Testis (tissue), 3 donors: ENCODE measurements around the gene KCNIP3. TPM values are rescaled to one million over a fixed set of nuclear protein-coding genes. Genes with fewer than 3 reads are reported as not detected.
"Not testable (repeated sequence)": the region's sequence is repeated elsewhere in the genome, so short reads cannot be mapped to it uniquely, and the experiment has no call there.

Experiments used
- DNase-seq: peaks from one replicate; pipeline ENCODE4 v3.0.0-alpha.2; 2019
- H3K27ac ChIP-seq, 2 donors: fragments of 200-600 bp; sonication (generic); one replicate each; pipeline ENCODE4 v1.5.1; 2019
- H3K27me3 ChIP-seq: fragments of 200-600 bp; sonication (generic); one replicate; pipeline ENCODE4 v1.5.1; 2019
- H3K36me3 ChIP-seq: fragments of 200-600 bp; sonication (generic); one replicate; pipeline ENCODE4 v1.5.1; 2017; ENCODE audit warnings: low read depth; ENCODE audit errors: missing control alignments
- H3K4me1 ChIP-seq: fragments of 200-600 bp; sonication (generic); one replicate; pipeline ENCODE4 v1.5.1; 2019
- H3K4me3 ChIP-seq, 2 donors: fragments of 200-600 bp; sonication (generic); one replicate each; pipeline ENCODE4 v1.5.1; 2017 to 2019
- H3K9me3 ChIP-seq: fragments of 200-600 bp; sonication (generic); one replicate; pipeline ENCODE4 v1.5.1; 2017
- POLR2A ChIP-seq: fragments of 450-650 bp; IDR thresholded peaks from one replicate; pipeline ENCODE4 v1.6.1; 2017; ENCODE audit warnings: antibody characterized with exemption, mild to moderate bottlenecking, moderate library complexity
- WGBS, 2 donors: methylation state at CpG; one replicate each; pipeline ENCODE4 v1.1.5; 2018; 5-methylcytosine and 5-hydroxymethylcytosine counted together
- intact Hi-C: fragments of 100-400 bp; cut with DNase I; formaldehyde crosslinking; loops from one replicate; pipeline ENCODE4 v1.15.1; 2023; ENCODE audit warnings: low total_unique reads
- polyA plus RNA-seq: library from polyadenylated mRNA; stranded (reverse); fragments of 350-450 nt; fragmentation: Illumina TruSeq; extraction: RNeasy Lipid Tissue Mini Kit (QIAGEN cat#74804); gene quantifications from one replicate; pipeline ENCODE4 v1.2.3, GENCODE V29; 2014; ENCODE audit warnings: low read depth, low replicate concordance; ENCODE audit not compliant: insufficient read depth
- total RNA-seq, 2 donors: library from RNA; depleted of rRNA; stranded (reverse); fragments of >200 nt; gene quantifications; one replicate each; pipeline ENCODE4 v1.2.3, GENCODE V29; 2016
- TF ChIP-seq, protein P1 (sequence below), 3 experiments: fragments of 450-650 bp in 2 of 3; fragments of 200-600 bp in 1 of 3; sonication (generic) in 1 of 3; IDR thresholded peaks; one replicate each; pipeline ENCODE4 v1.5.1; 2016 to 2019; ENCODE audit warnings: antibody characterized with exemption in 3 of 3, mild to moderate bottlenecking in 2 of 3, moderate library complexity in 1 of 3

The KCNIP3 gene
- total and polyA plus RNA-seq, 3 donors from 2014 or later = 23.9 to 69.1 (median 43.4) TPM

- H3K27ac ChIP-seq = no peak overlapping the region
- H3K36me3 ChIP-seq = no peaks in the 10 kb centered on the region
- no peak for DNase-seq
- H3K4me1 ChIP-seq = peaks cover 15% of the 10 kb centered on the region
- TF ChIP-seq POLR2A = no peak
- TF ChIP-seq, protein P1, sequence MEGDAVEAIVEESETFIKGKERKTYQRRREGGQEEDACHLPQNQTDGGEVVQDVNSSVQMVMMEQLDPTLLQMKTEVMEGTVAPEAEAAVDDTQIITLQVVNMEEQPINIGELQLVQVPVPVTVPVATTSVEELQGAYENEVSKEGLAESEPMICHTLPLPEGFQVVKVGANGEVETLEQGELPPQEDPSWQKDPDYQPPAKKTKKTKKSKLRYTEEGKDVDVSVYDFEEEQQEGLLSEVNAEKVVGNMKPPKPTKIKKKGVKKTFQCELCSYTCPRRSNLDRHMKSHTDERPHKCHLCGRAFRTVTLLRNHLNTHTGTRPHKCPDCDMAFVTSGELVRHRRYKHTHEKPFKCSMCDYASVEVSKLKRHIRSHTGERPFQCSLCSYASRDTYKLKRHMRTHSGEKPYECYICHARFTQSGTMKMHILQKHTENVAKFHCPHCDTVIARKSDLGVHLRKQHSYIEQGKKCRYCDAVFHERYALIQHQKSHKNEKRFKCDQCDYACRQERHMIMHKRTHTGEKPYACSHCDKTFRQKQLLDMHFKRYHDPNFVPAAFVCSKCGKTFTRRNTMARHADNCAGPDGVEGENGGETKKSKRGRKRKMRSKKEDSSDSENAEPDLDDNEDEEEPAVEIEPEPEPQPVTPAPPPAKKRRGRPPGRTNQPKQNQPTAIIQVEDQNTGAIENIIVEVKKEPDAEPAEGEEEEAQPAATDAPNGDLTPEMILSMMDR (IDR thresholded peaks at IDR 0.05) = no peak
- no peaks in the 10 kb centered on the region for H3K27me3 ChIP-seq
- intact Hi-C loops = no loop called here
- whole genome bisulfite sequencing, 2 donors = 81 to 94% methylated on average over 6 to 8 of the region's 8 CpGs
- H3K4me3 ChIP-seq = no peak overlapping the region
- H3K9me3 ChIP-seq = no peaks in the 10 kb centered on the region
Measured at GRCh38 chr2:95354925-95355324, 57.8 kb downstream of the KCNIP3 start.

GRCh38 chr2:95355486-95355885, 58.3 kb downstream of the KCNIP3 start:
- H3K27me3 ChIP-seq, H3K36me3 ChIP-seq, intact Hi-C loops, H3K27ac ChIP-seq, H3K4me3 ChIP-seq, DNase-seq, H3K9me3 ChIP-seq: not testable (repeated sequence)
- WGBS, 2 donors = 92 to 95% methylated on average over 5 of the region's 5 CpGs
- peaks cover 11% of the 10 kb centered on the region for H3K4me1 ChIP-seq

DNA sequence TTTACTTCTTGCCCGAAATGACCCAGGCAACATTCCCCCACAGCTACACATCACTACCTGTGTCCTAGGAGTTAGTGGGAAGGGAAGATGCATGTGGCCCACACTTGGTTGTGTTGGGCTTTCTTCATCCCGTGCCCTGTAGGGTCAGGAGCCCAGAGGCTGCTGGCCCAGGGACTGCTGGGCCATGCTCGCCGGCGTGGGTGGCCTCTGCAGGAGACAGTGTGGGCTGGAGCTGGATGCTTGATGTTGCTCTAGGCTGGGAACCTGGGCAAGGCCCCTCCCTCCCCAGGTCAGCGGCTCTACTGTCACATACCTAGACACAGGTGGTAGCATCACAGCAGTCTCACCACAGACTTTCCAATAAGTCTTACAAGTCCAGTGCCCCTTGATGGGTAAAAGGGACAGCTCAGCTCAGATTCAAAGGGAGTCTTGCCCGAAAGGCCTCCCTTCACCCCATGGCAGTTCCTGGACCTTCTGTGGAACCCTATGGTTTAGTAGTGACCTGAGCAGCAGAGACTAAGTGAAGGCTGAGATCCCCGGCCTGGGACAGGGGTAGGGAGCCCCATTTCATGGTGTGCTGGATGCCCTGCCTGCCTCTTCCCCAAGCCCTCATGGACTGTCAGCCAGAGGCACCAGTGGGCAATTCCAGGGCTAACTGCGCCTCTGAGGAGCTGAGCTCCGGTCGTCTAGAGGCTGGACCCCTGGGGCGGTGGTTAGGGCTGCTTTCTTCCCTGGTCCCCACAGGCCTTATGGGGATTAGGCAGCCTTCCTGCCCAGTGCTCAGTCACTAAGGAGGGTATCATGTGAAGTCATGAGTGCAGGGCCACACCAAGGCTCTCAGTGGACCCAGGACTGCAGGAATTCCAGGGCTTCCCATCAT, 59.9 kb downstream of the KCNIP3 start:
- no peaks in the 10 kb centered on the region for H3K27me3 ChIP-seq
- H3K27ac ChIP-seq = no peak overlapping the region
- DNase-seq = no peak
- H3K4me1 ChIP-seq = peaks cover 16% of the 10 kb centered on the region
- intact Hi-C loops = no loop called here
- no peaks in the 10 kb centered on the region for H3K36me3 ChIP-seq
- no peak overlapping the region for H3K4me3 ChIP-seq
- no peaks in the 10 kb centered on the region for H3K9me3 ChIP-seq
- WGBS, 2 donors = 83 to 89% methylated on average over 2 to 11 of the region's 12 CpGs
- no peak for TF ChIP-seq POLR2A
- TF ChIP-seq, protein P1 (IDR thresholded peaks at IDR 0.05) = no peak

DNA sequence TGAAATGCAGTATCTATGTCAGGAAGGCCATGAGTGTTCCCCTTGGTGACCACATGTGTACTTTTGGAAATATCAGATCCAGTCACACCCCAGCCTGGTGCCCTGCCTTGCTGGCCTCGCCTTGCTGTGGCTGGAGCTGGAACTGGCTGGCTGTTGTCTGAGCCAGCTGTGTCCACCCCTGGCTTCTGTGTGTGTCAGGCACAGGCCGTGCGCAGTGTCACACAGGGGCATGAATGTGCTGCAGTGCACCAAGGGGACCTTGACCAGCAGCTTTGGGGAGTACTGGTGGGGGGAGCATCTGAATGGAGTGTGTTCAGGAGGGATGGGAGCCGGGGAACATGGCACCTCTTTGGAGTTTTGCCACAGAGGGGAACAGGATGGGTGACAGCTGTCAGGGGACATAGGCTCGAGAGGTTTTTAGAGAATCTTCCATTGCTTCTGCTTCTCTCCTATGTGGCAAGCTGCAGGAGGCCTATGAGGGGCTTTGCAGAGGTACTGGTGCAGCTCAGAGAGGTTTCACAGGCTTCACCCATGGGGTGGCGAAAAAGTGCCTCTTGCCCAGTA, 60.7 kb downstream of the KCNIP3 start:
- DNase-seq = no peak

GRCh38 chr2:95359031-95359430, 61.9 kb downstream of the KCNIP3 start:
- no peak overlapping the region for H3K4me3 ChIP-seq
- TF ChIP-seq, protein P1 (IDR thresholded peaks at IDR 0.05) = no peak
- no peaks in the 10 kb centered on the region for H3K36me3 ChIP-seq
- no peaks in the 10 kb centered on the region for H3K9me3 ChIP-seq
- 61 to 78% methylated on average over 3 of the region's 3 CpGs for WGBS, 2 donors
- no peak for DNase-seq
- no peak overlapping the region for H3K27ac ChIP-seq
- intact Hi-C loops = no loop called here
- H3K4me1 ChIP-seq = peaks cover 11% of the 10 kb centered on the region
- no peaks in the 10 kb centered on the region for H3K27me3 ChIP-seq

More for the DNA sequence above, 60.7 kb downstream of the KCNIP3 start:
- Histone ChIP-seq H3K36me3 (no peaks in the 10 kb centered on the region), H3K4me3 (no peak overlapping the region), H3K27ac (no peak overlapping the region), H3K4me1 (peaks cover 11% of the 10 kb centered on the region), H3K9me3 (no peaks in the 10 kb centered on the region), H3K27me3 (no peaks in the 10 kb centered on the region)
- TF ChIP-seq POLR2A = no peak
- TF ChIP-seq, protein P1 (IDR thresholded peaks at IDR 0.05) = no peak
- intact Hi-C loops = no loop called here
- 94 to 95% methylated on average over 5 to 6 of the region's 6 CpGs for WGBS, 2 donors
